22Rv1 (cell line): ENCODE data around the gene MZB1.

ENCODE experiments used
- ZFX ChIP-seq: fragments of 450-650 bp; IDR thresholded peaks from 2 replicates; pipeline ENCODE4 v1.6.1; 2017; ENCODE audit warnings: antibody characterized with exemption, borderline replicate concordance
- TF ChIP-seq, protein P1 (sequence below): fragments of 450-650 bp; IDR thresholded peaks from 2 replicates; pipeline ENCODE4 v1.5.1; 2017; ENCODE audit warnings: mild to moderate bottlenecking

DNA sequence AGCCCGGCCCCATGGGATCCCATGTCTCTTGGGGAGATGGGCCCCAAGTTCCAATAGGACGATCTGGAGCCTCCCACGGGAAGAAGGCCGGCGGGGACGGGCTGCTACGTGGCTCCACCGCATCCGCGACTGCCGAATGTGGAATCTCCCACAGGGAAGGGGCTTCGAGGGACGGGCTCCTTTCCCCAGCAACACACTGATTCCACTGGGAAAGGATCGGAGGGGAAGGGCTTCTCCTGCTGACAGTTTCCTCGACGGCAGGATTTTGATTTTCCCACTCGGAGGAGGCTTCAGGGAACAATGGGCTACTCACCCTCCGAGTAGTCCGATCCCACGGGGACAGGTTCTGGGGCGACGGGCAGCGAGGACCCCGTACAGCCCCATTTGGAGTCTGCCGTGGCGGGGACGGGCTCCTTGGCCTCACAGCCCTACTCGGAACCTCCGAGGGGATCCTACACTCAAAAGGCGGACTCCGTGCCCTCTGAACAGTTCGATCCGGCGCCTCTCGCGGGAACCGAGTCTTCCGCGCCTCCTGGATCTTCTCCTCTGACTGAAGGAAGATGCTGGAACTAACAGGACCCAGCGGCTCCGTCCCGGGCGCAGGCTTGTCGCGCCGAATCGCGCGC lies 3.9 kb upstream of the MZB1 start:
- TF ChIP-seq, protein P1, sequence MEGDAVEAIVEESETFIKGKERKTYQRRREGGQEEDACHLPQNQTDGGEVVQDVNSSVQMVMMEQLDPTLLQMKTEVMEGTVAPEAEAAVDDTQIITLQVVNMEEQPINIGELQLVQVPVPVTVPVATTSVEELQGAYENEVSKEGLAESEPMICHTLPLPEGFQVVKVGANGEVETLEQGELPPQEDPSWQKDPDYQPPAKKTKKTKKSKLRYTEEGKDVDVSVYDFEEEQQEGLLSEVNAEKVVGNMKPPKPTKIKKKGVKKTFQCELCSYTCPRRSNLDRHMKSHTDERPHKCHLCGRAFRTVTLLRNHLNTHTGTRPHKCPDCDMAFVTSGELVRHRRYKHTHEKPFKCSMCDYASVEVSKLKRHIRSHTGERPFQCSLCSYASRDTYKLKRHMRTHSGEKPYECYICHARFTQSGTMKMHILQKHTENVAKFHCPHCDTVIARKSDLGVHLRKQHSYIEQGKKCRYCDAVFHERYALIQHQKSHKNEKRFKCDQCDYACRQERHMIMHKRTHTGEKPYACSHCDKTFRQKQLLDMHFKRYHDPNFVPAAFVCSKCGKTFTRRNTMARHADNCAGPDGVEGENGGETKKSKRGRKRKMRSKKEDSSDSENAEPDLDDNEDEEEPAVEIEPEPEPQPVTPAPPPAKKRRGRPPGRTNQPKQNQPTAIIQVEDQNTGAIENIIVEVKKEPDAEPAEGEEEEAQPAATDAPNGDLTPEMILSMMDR, result no peak
- no peak for TF ChIP-seq ZFX
